GM19438 (cell line): Measurements from ENCODE around the gene KCNJ5.
"Not testable (repeated sequence)": the region's sequence is repeated elsewhere in the genome, so short reads cannot be mapped to it uniquely, and the experiment has no call there.

Experiments used
- ATAC-seq: cut with Tn5 transposase; IDR thresholded peaks from one replicate; pipeline ENCODE4 v1.9.1; 2021; ENCODE audit warnings: low read depth; ENCODE audit not compliant: unreplicated experiment

The KCNJ5 gene

GRCh38 chr11:128909438-128910125 is 18.4 kb downstream of the KCNJ5 start:
- no peak for ATAC-seq

- no peak for ATAC-seq
Measured at GRCh38 chr11:128910576-128910975, 19.4 kb downstream of the KCNJ5 start.

- no peak for ATAC-seq
Measured at GRCh38 chr11:128911239-128911638, 20.1 kb downstream of the KCNJ5 start.

GRCh38 chr11:128911701-128912100 is 20.5 kb downstream of the KCNJ5 start:
- ATAC-seq, result no peak

GRCh38 chr11:128913806-128914205 is 22.6 kb downstream of the KCNJ5 start:
- ATAC-seq, result no peak

- ATAC-seq, result no peak
Measured at GRCh38 chr11:128914216-128915148, 23.3 kb downstream of the KCNJ5 start.

GRCh38 chr11:128915149-128915521 is 24.0 kb downstream of the KCNJ5 start:
- no peak for ATAC-seq

GRCh38 chr11:128916037-128916572 is 24.9 kb downstream of the KCNJ5 start:
- ATAC-seq, result no peak

- ATAC-seq, result no peak
Measured at GRCh38 chr11:128916681-128917080, 25.5 kb downstream of the KCNJ5 start.

- no peak for ATAC-seq
Measured at GRCh38 chr11:128917144-128917724, 26.1 kb downstream of the KCNJ5 start.

GRCh38 chr11:128919216-128919615 is 28.1 kb downstream of the KCNJ5 start:
- no peak for ATAC-seq

- not testable (repeated sequence) for ATAC-seq
Measured at GRCh38 chr11:128919635-128920034, 28.5 kb downstream of the KCNJ5 start.

- no peak for ATAC-seq
Measured at GRCh38 chr11:128920666-128921065, 29.5 kb downstream of the KCNJ5 start.

GRCh38 chr11:128921793-128922192 is 30.6 kb downstream of the KCNJ5 start:
- ATAC-seq, result no peak

GRCh38 chr11:128924104-128924503 is 32.9 kb downstream of the KCNJ5 start:
- no peak for ATAC-seq

GRCh38 chr11:128924510-128925249 is 33.5 kb downstream of the KCNJ5 start:
- ATAC-seq, result no peak

- ATAC-seq, result no peak
Measured at GRCh38 chr11:128925250-128925600, 34.1 kb downstream of the KCNJ5 start.

- no peak for ATAC-seq
Measured at GRCh38 chr11:128926000-128926399, 34.8 kb downstream of the KCNJ5 start.

GRCh38 chr11:128926437-128927107 is 35.4 kb downstream of the KCNJ5 start:
- no peak for ATAC-seq

- ATAC-seq, result no peak
Measured at GRCh38 chr11:128927108-128927461, 35.9 kb downstream of the KCNJ5 start.
